Activated T-helper 9 cell treated with anti-CD3 and anti-CD28 coated beads, Interleukin-2, amount 50 U/mL, for 16 hours (primary cell): ENCODE data around the gene BUD23.
"Not testable (repeated sequence)": the region's sequence is repeated elsewhere in the genome, so short reads cannot be mapped to it uniquely, and the experiment has no call there.

Experiments used
- DNase-seq: peaks from one replicate; pipeline ENCODE4 v3.0.0-alpha.2; 2020; ENCODE audit warnings: low read depth

BUD23 gene

DNA sequence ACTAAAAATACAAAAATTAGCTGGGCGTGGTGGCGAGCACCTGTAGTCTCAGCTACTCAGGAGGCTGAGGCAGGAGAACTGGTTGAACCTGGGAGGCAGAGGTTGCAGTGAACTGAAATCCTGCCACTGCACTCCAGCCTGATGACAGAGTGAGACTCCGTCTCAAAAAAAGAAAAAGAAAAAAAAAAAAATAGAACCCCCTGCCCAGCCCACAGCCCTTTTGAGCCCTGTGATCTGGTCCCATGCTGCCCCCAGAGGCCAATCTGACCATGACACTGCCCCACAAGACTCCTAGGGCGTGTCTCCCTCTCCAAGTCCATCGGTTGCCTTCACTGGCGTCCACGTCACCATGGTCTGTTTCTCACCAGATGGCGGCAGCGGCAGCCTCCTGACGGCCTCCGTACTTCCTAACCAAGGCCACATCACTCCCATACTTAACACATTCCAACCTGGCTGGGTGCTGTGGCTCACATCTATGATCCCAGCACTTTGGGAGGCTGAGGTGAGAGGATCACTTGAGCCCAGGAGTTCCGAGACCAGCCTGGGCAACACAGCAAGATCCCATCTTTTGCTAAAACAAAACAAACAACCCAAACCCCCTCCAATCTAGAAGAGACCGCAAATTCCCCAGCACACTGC is 18.1 kb downstream of the BUD23 start:
- DNase-seq: no peak

GRCh38 chr7:73702226-73702625 is 18.8 kb downstream of the BUD23 start:
- no peak for DNase-seq

DNA sequence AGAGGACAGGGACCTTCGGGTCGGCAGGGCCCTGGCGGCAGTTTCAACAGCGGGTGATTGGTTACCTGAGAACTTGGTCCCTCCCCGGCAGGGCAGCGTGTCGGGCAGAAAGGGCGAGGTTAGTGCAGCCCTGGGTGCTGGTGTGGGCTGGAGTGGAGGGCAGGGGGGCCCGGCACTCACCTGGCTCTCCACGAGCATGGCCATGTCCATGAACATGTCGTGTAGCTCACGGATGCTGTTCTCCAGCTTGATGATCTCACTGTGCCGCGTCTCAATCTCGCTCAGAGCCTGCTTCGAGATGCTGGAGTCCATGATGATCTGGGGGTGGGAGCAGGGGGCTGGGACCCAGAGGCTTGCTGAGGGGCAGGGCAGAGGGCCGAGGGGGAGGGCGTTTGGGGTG is 19.3 kb downstream of the BUD23 start:
- DNase-seq: no peak

DNA sequence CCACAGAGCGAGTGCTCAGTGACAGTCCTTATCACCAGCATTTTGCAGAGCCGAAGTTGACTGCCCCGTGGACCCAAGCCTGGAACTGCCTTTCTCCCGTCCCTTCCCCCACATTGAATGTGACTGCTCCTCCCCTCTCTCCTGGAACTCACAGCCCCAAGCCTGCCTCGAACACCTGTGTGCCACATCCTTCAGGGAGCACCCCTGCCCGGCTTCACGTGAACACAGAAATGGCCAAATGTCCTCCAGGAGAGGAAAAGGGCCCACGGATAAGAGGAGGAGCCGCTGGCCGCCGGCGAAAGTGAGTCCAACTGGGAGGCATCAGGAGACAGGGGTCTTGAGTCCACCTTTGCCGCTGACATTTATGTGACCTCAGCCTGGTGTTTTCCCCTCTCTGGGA is 19.8 kb downstream of the BUD23 start:
- DNase-seq: no peak

GRCh38 chr7:73703757-73704639 is 20.6 kb downstream of the BUD23 start:
- no peak for DNase-seq

- no peak for DNase-seq
Measured at GRCh38 chr7:73704640-73705550, 21.5 kb downstream of the BUD23 start.

DNA sequence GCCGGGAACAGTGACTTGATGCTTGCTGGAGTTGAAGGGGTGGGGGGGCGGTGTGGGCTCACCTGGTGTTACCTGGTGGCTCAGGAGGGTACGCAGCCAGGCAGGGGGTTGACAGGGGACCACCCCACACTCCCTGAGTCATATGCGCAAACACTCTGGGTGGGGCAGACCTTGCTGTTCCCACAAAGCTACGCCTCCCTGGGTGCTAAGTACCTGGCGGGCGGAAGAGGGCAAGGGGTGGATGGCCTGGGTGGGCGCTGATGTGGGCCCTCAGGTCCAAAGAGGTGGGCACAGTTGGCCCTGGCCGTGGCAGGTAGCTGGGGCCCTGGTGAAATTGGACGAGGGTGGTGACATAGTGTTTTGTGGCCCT is 22.1 kb downstream of the BUD23 start:
- no peak for DNase-seq

GRCh38 chr7:73706126-73707044 is 23.0 kb downstream of the BUD23 start:
- no peak for DNase-seq

DNA sequence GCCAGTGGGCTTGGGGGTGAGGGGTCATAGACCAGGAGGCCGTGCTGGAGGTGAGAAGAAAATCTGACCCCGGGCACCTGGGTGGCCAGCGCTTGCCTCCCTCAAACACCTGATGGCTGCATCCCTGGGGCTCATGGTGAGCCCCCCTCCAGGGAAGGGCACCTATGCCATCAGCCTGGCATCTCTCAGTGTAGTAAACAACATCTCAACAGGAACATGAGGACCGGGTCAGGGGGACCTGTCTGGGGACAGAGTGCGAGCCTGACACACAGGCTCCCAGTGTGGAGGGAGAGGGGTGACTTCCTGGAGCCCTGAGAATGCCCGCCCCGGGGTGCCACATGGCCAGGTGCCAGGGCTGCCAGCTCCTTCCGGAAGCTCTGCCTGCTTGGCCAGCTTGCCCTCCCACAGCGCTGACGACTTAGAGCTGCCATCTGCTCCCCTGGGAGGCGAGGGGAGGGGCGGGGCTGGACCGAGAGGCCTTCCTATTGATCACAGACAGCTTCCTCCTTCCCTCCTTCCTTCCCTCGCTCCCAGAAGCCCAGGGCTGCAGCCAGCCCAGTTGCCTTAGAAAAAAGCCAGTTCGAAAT is 23.7 kb downstream of the BUD23 start:
- DNase-seq: no peak

GRCh38 chr7:73708961-73709549 is 25.7 kb downstream of the BUD23 start:
- no peak for DNase-seq

- DNase-seq: no peak
Measured at GRCh38 chr7:73712773-73713172, 29.4 kb downstream of the BUD23 start.

- not testable (repeated sequence) for DNase-seq
Measured at GRCh38 chr7:73713319-73713718, 29.9 kb downstream of the BUD23 start.

DNA sequence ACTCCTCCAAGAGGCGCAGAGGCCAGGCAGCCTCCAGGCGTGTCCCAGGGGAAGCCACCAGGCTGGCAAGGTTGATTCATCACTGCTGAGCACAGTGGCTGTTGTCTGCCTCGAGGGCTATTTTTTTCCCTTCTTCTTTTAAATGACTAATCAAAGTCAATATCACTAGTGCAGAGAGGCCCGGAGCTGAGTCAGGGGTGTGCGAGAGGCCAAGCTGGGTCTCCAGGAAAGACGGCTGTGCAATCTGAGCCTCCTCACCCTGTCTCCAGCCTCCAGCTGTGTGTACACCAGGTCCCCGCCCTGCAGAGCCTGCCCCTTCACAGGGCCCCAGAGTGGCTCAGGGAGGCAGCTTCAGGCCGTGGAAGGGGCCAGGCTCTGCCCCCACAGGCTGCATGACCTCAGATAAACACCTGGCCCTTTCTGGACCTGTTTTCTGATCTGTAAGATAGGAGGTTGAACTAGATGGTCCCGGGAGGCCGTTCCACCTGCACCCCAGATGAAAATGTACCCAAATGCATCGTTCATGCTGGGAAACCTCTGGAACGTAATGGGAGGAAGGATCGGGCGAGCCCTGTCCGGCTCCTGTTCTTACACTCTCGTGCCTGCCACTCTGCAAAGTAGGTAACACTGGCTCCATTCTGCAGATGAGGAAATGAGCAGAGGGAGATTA is 32.4 kb downstream of the BUD23 start:
- no peak for DNase-seq

DNA sequence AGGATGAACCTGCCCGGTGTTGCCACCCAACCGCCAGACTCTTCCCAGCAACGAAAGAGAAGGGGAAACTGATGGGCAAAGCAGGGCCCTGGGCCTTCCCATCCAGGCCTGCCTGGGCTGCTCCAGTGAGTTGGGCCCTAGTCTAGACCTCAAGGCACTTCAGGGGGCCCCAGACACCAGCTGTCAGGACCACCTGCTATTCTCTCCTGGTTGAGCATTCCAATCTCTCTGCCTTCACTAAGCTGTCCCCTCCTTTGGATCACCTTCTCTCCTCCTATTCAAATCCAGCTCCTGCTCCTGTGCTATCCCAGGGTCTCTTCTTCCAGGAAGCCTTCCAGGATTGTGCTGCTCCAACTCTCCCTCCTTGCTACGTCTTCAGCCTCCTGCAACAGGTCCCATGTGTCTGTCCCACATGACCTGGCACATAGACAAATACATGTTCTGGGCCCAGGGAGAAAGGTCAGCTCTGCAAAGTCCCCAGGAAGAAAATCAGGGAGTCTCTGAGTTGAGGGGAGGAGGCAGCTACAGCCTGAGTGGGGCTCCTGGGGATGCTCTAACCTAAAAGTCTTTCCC is 33.0 kb downstream of the BUD23 start:
- no peak for DNase-seq

GRCh38 chr7:73717025-73717807 is 33.8 kb downstream of the BUD23 start:
- DNase-seq: no peak

- peak; percentile 70 for DNase-seq
Measured at GRCh38 chr7:73717991-73718405, 34.6 kb downstream of the BUD23 start.

- no peak for DNase-seq
Measured at GRCh38 chr7:73718438-73718881, 35.1 kb downstream of the BUD23 start.

- peak; percentile 62 for DNase-seq
Measured at GRCh38 chr7:73718905-73719805, 35.8 kb downstream of the BUD23 start, which contains the start of gene STX1A. STX1A (minus strand) TSS chr7:73719669; CDS start chr7:73719631, 38 bp downstream.
